ENCODE results near the gene FABP3. TPM values are rescaled to one million over a fixed set of nuclear protein-coding genes. Genes with fewer than 3 reads are reported as not detected.

Gene FABP3
- total RNA-seq, 2 donors from 2014 or later = 3,211 to 3,527 TPM

DNA sequence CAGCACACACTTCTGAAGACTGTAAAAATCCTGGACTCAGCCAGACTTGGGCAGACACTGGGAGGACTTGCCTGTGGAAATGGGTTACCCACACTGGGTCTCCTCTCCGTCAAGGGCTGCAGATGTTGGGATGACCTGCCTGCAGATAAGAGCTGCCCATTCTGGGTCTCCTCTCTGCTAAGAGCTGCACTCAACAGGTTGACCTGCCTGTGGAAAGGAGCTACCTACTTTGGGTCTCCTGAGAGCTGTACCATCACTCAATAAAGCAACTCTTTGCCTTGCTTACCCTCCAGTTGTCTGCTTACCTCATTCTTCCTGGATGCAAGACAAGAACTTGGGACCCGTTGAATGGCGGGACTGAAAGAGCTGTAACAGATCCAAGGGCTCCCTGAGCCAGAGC lies 47.9 kb downstream of the FABP3 start:
- no peak for DNase-seq (ENCODE audit: low spot score)
- no peak overlapping the region for H3K27ac ChIP-seq
- no peaks in the 10 kb centered on the region for H3K4me1 ChIP-seq
- H3K36me3 ChIP-seq = peaks cover 9% of the 10 kb centered on the region
- no peaks in the 10 kb centered on the region for H3K27me3 ChIP-seq
- no peaks in the 10 kb centered on the region for H3K9me3 ChIP-seq
- TF ChIP-seq, protein P1, sequence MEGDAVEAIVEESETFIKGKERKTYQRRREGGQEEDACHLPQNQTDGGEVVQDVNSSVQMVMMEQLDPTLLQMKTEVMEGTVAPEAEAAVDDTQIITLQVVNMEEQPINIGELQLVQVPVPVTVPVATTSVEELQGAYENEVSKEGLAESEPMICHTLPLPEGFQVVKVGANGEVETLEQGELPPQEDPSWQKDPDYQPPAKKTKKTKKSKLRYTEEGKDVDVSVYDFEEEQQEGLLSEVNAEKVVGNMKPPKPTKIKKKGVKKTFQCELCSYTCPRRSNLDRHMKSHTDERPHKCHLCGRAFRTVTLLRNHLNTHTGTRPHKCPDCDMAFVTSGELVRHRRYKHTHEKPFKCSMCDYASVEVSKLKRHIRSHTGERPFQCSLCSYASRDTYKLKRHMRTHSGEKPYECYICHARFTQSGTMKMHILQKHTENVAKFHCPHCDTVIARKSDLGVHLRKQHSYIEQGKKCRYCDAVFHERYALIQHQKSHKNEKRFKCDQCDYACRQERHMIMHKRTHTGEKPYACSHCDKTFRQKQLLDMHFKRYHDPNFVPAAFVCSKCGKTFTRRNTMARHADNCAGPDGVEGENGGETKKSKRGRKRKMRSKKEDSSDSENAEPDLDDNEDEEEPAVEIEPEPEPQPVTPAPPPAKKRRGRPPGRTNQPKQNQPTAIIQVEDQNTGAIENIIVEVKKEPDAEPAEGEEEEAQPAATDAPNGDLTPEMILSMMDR (IDR thresholded peaks at IDR 0.05) = no peak
- no peak overlapping the region for H3K4me3 ChIP-seq

DNA sequence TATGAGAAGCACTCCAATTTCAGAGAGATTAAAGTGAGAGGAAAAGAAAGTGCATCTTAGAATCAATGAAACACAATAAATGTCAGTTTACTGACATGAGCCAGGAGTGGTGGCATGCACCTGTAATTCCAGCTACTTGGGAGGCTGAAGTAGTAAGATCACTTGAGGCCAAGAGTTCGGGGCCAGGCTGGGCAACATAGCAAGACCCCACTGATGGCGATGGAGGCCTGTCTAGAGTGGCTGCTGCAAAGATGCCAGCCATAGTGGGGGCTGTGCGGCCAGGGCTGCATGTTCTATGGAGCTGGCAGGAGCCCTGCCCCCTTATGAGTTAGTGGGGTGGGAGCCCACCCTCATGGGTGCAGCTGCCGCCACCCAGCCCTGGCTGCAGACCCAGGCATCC lies 48.8 kb downstream of the FABP3 start:
- H3K9me3 ChIP-seq = no peaks in the 10 kb centered on the region
- no peaks in the 10 kb centered on the region for H3K4me1 ChIP-seq
- no peak overlapping the region for H3K4me3 ChIP-seq
- no peak for DNase-seq (ENCODE audit: low spot score)
- H3K27me3 ChIP-seq = no peaks in the 10 kb centered on the region
- no peak overlapping the region for H3K27ac ChIP-seq
- TF ChIP-seq, protein P1 (IDR thresholded peaks at IDR 0.05) = no peak
- H3K36me3 ChIP-seq = peaks cover 14% of the 10 kb centered on the region

DNA sequence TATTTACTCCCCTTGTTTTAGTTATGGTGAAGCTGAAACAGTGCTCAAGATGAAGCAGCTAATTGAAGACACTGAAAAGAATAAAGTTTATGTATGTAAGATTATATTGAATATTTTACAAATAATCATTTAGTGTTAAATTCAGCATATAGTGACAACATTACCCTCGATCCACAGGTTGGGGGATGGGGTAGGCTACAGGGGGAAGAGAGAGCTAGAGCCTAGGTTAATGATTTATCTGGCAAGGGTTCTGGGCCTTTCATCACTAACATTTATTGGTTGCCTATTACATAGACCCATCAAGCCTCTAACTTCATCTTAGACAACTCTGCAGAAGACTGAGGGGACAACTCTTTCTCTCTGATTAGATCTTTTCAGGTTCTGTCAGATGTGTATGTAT lies 54.7 kb downstream of the FABP3 start:
- DNase-seq (ENCODE audit: low spot score) = no peak
- Histone ChIP-seq H3K27me3 (no peaks in the 10 kb centered on the region), H3K27ac (no peak overlapping the region), H3K9me3 (no peaks in the 10 kb centered on the region), H3K4me1 (no peaks in the 10 kb centered on the region), H3K4me3 (no peak overlapping the region), H3K36me3 (peaks cover 39% of the 10 kb centered on the region)
- TF ChIP-seq, protein P1 (IDR thresholded peaks at IDR 0.05) = no peak

DNA sequence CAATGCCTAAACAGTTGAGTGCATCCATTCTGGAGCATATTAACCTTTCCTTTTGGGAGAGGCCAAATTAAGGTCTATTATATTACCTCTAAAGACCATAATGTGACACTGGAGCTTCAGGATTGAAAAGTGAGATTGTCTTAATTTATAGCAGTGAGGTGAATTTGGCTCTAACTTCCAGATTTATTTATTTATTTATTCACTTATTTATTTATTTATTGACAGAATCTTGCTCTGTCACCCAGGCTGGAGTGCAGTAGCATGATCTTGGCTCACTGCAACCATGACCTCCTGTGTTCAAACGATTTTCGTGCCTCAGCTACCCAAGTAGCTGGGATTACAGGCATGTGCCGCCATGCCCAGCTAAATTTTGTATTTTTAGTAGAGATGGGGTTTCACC lies 57.0 kb downstream of the FABP3 start:
- TF ChIP-seq, protein P1 (IDR thresholded peaks at IDR 0.05) = no peak
- H3K27ac ChIP-seq = no peak overlapping the region
- no peak overlapping the region for H3K4me3 ChIP-seq
- H3K4me1 ChIP-seq = no peaks in the 10 kb centered on the region
- peaks cover 58% of the 10 kb centered on the region for H3K36me3 ChIP-seq
- H3K27me3 ChIP-seq = no peaks in the 10 kb centered on the region
- DNase-seq (ENCODE audit: low spot score) = no peak
- no peaks in the 10 kb centered on the region for H3K9me3 ChIP-seq

Other genes starting within 250 kb of the FABP3 start
- not detected for gene NKAIN1, start 133.2 kb downstream of the FABP3 start, total RNA-seq
- 10 to 100 TPM; 20.6 to 20.7 TPM for gene SNRNP40, start 76.3 kb downstream of the FABP3 start, total RNA-seq
- 10 to 100 TPM; 12.7 to 13.3 TPM for gene ZCCHC17, start 76.0 kb downstream of the FABP3 start, total RNA-seq
- gene SERINC2, start 40.1 kb upstream of the FABP3 start, total RNA-seq = 1 to 10 TPM in 1 of 2 donors, under 1 TPM in 1; 0.70 to 3.8 TPM
- 100 to 1,000 TPM; 211 to 264 TPM for gene TINAGL1, start 203.4 kb upstream of the FABP3 start, total RNA-seq
- gene HCRTR1, start 244.6 kb upstream of the FABP3 start, total RNA-seq = under 1 TPM in 1 of 2 donors, not detected in 1; 0.43 TPM